GM18951 (cell line): Measurements from ENCODE around the gene GNAO1.

Experiments used
- POLR2A ChIP-seq: IDR thresholded peaks from 4 replicates; pipeline ENCODE4 v1.6.1; 2011; ENCODE audit warnings: mild to moderate bottlenecking; ENCODE audit not compliant: insufficient read length, insufficient read depth; ENCODE audit errors: extremely low read depth
- in situ Hi-C: fragments of 300-500 bp; cut with MboI; formaldehyde crosslinking; loops from one replicate; pipeline ENCODE4 v1.12.0; 2022; ENCODE audit warnings: low sequenced_read_pairs, mixed read lengths, inconsistent platforms; ENCODE audit not compliant: unreplicated experiment

GNAO1 gene

GRCh38 chr16:56311208-56312027, 120.1 kb downstream of the GNAO1 start:
- TF ChIP-seq POLR2A, result no peak
- in situ Hi-C loops, result loop anchor here (10.0 kb wide), 1 partner anchor 367 kb away; no protein-coding TSS in a partner anchor

GRCh38 chr16:56312028-56312300, 120.7 kb downstream of the GNAO1 start:
- no peak for TF ChIP-seq POLR2A
- in situ Hi-C loops, result loop anchor here (10.0 kb wide), 1 partner anchor 367 kb away; no protein-coding TSS in a partner anchor

GRCh38 chr16:56312556-56312955, 121.3 kb downstream of the GNAO1 start:
- TF ChIP-seq POLR2A, result no peak
- in situ Hi-C loops, result loop anchor here (10.0 kb wide), 1 partner anchor 368 kb away; no protein-coding TSS in a partner anchor

- in situ Hi-C loops, result loop anchor here (10.0 kb wide), 1 partner anchor 370 kb away; no protein-coding TSS in a partner anchor
- TF ChIP-seq POLR2A, result no peak
These were observed 123.1 kb downstream of the GNAO1 start for GRCh38 chr16:56314244-56314850.

- in situ Hi-C loops, result loop anchor here (10.0 kb wide), 1 partner anchor 371 kb away; no protein-coding TSS in a partner anchor
- no peak for TF ChIP-seq POLR2A
These were observed 124.7 kb downstream of the GNAO1 start for GRCh38 chr16:56315955-56316354.

GRCh38 chr16:56316545-56316944, 125.3 kb downstream of the GNAO1 start:
- in situ Hi-C loops, result loop anchor here (10.0 kb wide), 1 partner anchor 372 kb away; no protein-coding TSS in a partner anchor
- TF ChIP-seq POLR2A, result no peak

- no peak for TF ChIP-seq POLR2A
- in situ Hi-C loops, result loop anchor here (10.0 kb wide), 1 partner anchor 373 kb away; no protein-coding TSS in a partner anchor
These were observed 126.9 kb downstream of the GNAO1 start for GRCh38 chr16:56317998-56318826.

GRCh38 chr16:56318827-56319140, 127.5 kb downstream of the GNAO1 start:
- no peak for TF ChIP-seq POLR2A
- in situ Hi-C loops, result loop anchor here (10.0 kb wide), 1 partner anchor 374 kb away; no protein-coding TSS in a partner anchor

- in situ Hi-C loops, result loop anchor here (10.0 kb wide), 1 partner anchor 375 kb away; no protein-coding TSS in a partner anchor
- no peak for TF ChIP-seq POLR2A
These were observed 128.1 kb downstream of the GNAO1 start for GRCh38 chr16:56319376-56319775.

GRCh38 chr16:56320056-56320455, 128.8 kb downstream of the GNAO1 start:
- in situ Hi-C loops, result no loop called here
- no peak for TF ChIP-seq POLR2A

- no peak for TF ChIP-seq POLR2A
- in situ Hi-C loops, result no loop called here
These were observed 129.7 kb downstream of the GNAO1 start for GRCh38 chr16:56320811-56321558.

- in situ Hi-C loops, result no loop called here
- no peak for TF ChIP-seq POLR2A
These were observed 130.3 kb downstream of the GNAO1 start for GRCh38 chr16:56321571-56321970.
